Muscle of arm (tissue), 12 donors: ENCODE results near the gene CARMIL1. TPM values are rescaled to one million over a fixed set of nuclear protein-coding genes. Genes with fewer than 3 reads are reported as not detected.

Experiments
- DNase-seq: peaks from one replicate; pipeline ENCODE4 v3.0.0-alpha.2; 2013
- polyA plus RNA-seq, 12 donors: library from polyadenylated mRNA; unstranded; fragments of 120-200 nt; gene quantifications; one replicate each; pipeline ENCODE4 v1.2.1, GENCODE V29; 2013; ENCODE audit not compliant: insufficient read length in 12 of 12

CARMIL1 gene
- polyA plus RNA-seq, 12 donors: 2.5 to 23.3 (median 3.5) TPM; not detected in 1

- no peak for DNase-seq
Observed at GRCh38 chr6:25404693-25405169, 125.6 kb downstream of the CARMIL1 start.

GRCh38 chr6:25405442-25405841 lies 126.3 kb downstream of the CARMIL1 start:
- no peak for DNase-seq

GRCh38 chr6:25407431-25407830 lies 128.3 kb downstream of the CARMIL1 start:
- DNase-seq: no peak

- DNase-seq: no peak
Observed at GRCh38 chr6:25410102-25410501, 130.9 kb downstream of the CARMIL1 start.

DNA sequence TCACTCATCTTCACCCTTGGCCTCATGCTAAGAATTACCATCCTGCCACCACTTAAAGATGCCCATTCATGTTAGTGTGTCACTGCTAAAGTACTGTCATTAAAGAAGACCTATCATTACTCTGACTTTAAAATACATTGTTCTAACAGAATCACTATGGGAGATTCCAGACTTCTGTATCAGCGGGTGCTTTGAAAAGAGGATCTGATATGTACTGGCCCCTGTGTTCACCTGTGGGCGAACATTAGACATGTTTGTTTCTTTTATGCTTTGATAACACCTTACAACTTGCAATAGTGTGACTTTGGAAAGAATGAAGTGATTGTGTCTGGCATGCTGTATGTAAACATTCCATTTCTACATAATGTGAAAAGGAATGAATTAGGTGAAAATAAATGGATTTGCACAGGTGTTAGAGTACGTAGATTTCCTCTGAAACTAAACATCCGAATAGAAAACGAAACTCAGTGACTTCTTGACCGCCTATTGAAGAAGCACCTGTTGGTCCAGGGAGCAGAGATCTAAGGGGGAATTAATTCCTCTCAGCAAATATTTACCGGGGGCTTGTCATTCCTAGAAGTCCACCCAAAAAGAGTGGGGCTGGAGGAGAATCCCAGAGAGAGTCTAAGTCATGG lies 132.3 kb downstream of the CARMIL1 start:
- DNase-seq: no peak

DNA sequence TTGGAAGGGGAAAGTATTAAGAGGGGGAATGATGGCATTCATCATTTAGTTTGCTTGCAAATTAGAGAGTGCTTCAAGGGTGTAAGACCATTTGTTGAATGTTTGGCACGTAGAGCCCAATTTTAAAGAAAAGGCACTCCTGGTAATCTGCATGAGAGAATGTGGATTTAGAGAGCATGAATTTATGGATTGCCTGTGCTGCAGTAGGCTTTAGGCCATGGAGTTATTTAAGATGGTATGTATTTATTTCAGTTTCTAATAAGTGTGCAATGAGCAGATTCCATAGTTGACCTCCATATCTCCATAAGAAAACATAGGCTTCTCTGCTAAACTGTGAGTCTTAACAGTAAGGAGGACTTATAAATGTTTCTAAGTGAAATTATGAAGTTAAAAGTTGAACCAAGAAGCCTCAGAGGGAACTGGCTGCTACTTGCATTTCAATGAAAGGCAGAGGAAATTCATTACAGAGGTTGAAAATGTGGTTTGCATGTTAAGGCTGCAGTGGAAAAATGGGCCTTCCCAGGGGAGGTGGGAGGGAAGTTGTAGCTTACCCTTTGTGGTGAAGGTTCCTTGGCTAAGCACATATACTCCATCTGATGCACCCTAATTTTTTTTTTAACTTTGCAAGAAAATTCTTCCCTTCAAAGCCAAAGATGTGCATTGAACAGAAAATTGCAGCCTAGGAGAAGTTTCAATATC lies 134.2 kb downstream of the CARMIL1 start:
- peak; percentile 41 for DNase-seq

DNA sequence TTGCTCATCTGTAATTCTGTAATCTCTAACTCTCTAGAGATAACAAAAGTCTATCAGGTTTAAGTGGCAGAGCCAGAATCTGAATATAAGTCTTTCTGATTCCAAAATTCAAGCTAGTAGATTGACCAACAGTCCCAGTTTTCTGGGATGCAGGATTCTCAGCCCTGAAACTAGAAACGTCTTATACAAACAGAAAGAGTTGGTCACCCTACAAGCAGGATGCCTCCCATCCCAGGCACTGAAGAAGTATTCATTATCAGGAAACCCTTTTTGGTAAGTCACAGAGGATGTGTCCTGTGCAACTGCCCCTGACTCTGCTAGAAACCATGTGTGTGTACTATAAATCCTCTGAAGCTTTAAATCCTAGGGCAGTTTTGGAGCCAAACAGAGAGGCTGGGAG lies 135.0 kb downstream of the CARMIL1 start:
- no peak for DNase-seq

DNA sequence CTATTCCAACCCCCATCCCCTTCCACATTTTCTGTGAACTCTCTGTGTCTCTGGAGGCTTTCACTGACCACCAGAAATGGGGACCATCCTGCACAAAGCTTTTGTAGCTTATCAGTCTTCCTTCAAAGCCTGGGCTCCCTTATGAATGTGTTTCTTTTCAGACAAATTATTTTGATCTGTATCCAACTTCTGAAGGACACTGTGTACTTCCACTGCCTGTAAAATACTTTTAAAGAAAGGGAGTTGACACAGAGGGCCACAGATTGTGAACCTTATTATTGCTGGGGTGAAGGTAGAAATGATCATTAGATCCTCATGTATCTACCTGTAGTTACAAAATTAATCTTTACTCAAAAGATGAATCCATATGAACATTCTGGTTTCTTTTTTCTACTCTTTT lies 135.6 kb downstream of the CARMIL1 start:
- no peak for DNase-seq

DNA sequence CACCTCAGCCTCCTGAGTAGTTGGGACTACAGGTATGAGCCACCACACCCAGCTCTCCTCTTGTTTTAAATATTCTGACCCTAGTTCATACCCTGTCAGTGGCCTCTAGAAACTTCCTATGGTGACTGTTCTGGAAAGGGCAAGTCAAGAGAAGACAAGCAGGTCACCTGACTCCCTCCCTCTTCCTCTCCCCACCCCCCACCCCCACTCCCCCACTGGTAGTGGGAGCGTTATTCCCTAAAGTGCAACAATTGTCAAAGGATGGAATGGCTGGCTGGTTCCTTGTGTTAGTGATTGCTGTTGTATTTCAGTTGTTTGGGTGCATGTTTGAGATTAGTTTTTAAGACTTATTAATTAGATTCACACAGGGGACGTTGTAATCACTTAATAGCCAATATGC lies 136.1 kb downstream of the CARMIL1 start:
- DNase-seq: no peak

- no peak for DNase-seq
Observed at GRCh38 chr6:25415701-25416100, 136.5 kb downstream of the CARMIL1 start.

GRCh38 chr6:25417046-25417605 lies 138.0 kb downstream of the CARMIL1 start:
- no peak for DNase-seq

- DNase-seq: no peak
Observed at GRCh38 chr6:25418454-25419052, 139.4 kb downstream of the CARMIL1 start.

DNA sequence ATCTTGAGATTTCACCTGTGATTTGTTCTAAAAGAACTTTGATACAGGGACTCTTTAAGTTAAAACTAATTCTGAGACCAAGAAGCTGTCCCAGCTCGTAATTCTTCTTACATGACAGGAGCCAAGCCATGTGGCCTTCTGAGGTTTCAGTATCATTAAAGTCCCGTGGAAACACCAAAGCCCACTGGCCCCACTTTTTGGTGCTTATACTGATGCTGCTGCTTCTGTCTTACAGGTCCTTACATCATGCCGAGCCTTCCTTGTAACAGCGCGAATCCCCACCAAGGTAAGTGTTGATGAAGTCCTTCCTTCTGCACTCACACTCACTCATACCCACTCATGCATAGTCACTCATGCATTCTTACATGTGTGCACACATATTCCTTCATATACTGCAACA lies 140.7 kb downstream of the CARMIL1 start:
- DNase-seq: no peak

GRCh38 chr6:25423358-25423757 lies 144.2 kb downstream of the CARMIL1 start:
- DNase-seq: no peak

DNA sequence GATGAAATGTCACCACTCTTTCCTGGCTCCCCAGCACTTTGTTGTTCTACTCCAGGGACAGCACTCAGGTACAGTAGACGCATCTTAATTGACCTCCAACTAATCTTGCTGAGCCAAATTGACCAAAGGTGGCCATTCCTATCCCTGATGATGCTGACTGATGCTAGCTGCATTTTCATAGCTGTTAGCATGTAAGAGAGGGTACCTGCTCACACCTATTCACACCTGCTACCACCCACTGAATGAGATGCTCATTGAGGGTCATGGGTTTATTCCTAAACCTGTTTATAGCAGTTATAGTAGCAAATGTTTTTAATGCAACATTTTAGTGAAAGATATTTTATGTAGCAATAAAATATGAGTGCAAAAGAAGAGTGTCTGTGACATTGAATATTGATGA lies 145.1 kb downstream of the CARMIL1 start:
- no peak for DNase-seq

GRCh38 chr6:25427549-25427948 lies 148.4 kb downstream of the CARMIL1 start:
- DNase-seq: no peak

GRCh38 chr6:25428758-25429317 lies 149.7 kb downstream of the CARMIL1 start:
- DNase-seq: no peak

- no peak for DNase-seq
Observed at GRCh38 chr6:25431306-25431974, 152.3 kb downstream of the CARMIL1 start.

DNA sequence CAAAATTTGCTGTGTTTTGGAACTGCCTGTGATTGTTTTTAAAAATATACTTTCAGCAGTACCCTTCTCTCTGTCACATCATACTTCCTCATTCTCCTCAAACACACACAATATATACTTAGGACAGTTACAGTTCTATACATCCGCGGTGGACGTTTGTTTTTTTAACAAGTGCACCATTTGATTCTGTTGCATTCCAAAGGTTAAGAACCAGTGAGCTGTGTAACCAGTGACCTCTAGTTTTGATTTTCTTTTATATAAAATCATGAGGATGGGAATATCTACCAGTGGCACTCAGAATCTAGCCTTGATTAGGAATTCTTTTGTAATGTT lies 152.8 kb downstream of the CARMIL1 start:
- DNase-seq: no peak

- no peak for DNase-seq
Observed at GRCh38 chr6:25434921-25435320, 155.7 kb downstream of the CARMIL1 start.

DNA sequence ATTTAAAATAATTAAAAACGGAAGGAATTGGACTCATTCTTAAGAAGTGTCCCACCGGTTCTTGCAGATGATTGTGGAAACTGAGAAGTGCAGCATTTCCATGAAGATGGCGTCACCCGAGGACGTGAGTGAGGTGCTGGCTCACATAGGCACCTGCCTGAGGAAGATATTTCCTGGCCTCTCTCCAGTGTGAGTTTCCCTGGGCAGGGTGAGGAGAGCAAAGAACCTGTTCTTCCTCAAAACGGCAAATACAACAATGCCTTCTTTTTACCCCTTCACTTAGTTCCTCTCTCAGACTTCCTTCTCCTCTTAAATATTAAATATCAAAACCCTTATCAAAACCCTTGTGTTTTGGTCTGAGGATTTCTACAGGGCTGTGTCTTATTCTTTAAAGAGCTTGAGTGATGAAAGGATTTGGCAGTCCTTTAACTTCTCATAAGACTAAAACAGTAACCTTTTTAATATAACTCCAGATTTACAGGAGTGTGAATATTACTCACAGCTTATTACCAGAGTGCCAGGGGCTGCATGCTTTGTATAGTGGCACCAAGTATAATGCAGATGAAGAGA lies 156.3 kb downstream of the CARMIL1 start:
- DNase-seq: no peak

GRCh38 chr6:25436760-25437159 lies 157.6 kb downstream of the CARMIL1 start:
- DNase-seq: no peak
